ENCODE measurements around the gene PRSS50. TPM values are rescaled to one million over a fixed set of nuclear protein-coding genes. Genes with fewer than 3 reads are reported as not detected.

The PRSS50 gene
- total RNA-seq, 2 donors from 2014 or later: 0.28 to 0.54 TPM

DNA sequence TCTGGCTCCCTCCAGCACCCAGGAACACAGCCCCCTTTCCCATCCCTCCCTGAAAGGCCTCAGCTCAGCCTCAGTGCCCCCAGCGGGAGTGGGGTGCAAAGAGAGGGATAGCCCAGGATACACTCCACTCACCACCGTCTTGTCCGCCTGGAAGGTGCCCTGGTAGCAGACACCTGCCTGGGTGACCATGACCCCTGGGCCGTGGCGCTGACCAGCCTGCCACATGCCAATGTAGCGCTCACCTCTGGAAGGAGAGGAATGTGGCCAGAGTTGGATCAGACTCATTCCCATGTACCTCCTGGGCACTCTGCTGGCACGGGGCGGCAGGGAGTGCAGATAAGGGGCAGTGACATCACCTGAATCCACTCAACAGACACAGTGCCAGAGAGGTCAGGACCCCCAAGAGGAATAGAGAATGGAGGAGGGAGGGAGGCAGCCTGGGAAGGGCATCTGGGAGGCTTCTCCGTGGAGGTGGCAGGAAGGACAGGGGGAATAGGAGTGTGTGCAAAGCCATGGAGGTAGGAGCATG, 37.3 kb downstream of the PRSS50 start:
- no peaks in the 10 kb centered on the region for H3K4me1 ChIP-seq (ENCODE audit: control insufficient read depth in 1 of 2, low read depth in 2 of 2)
- H3K27me3 ChIP-seq (replicated peaks; ENCODE audit: insufficient read depth): no peaks in the 10 kb centered on the region
- DNase-seq (ENCODE audit: low spot score) (no peak), ATAC-seq (ENCODE audit: insufficient number of reproducible peaks, low FRiP score, low read depth) (no peak)
- H3K27ac ChIP-seq: no peak overlapping the region
- no peaks in the 10 kb centered on the region for H3K9me3 ChIP-seq
- TF ChIP-seq, protein P1, sequence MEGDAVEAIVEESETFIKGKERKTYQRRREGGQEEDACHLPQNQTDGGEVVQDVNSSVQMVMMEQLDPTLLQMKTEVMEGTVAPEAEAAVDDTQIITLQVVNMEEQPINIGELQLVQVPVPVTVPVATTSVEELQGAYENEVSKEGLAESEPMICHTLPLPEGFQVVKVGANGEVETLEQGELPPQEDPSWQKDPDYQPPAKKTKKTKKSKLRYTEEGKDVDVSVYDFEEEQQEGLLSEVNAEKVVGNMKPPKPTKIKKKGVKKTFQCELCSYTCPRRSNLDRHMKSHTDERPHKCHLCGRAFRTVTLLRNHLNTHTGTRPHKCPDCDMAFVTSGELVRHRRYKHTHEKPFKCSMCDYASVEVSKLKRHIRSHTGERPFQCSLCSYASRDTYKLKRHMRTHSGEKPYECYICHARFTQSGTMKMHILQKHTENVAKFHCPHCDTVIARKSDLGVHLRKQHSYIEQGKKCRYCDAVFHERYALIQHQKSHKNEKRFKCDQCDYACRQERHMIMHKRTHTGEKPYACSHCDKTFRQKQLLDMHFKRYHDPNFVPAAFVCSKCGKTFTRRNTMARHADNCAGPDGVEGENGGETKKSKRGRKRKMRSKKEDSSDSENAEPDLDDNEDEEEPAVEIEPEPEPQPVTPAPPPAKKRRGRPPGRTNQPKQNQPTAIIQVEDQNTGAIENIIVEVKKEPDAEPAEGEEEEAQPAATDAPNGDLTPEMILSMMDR (IDR thresholded peaks at IDR 0.05): no peak
- H3K36me3 ChIP-seq: peaks cover 18% of the 10 kb centered on the region
- no peak overlapping the region for H3K4me3 ChIP-seq

DNA sequence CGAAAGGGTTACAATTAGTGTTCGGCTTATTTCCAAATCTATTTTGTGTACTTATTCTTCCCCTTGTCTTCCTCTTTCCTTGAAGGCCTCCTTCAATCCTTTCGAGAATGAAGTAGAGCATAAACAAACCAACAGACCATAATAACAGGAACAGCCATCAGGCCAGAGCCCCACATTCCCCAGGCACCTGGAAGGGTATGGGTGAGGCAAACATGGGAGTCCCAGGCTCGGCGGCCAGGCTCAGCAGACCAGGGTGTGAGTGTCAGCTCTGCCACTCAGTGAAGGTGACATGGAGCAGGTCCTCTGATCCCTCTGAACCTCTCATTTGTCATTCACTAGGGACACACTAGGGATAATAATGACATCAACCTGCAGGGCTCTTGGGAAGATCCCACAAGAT, 38.0 kb downstream of the PRSS50 start:
- Histone ChIP-seq H3K36me3 (peaks cover 15% of the 10 kb centered on the region), H3K4me3 (no peak overlapping the region), H3K27me3 (replicated peaks; ENCODE audit: insufficient read depth) (no peaks in the 10 kb centered on the region), H3K9me3 (no peaks in the 10 kb centered on the region), H3K4me1 (ENCODE audit: control insufficient read depth in 1 of 2, low read depth in 2 of 2) (no peaks in the 10 kb centered on the region), H3K27ac (no peak overlapping the region)
- DNase-seq (ENCODE audit: low spot score) (no peak), ATAC-seq (ENCODE audit: insufficient number of reproducible peaks, low FRiP score, low read depth) (no peak)
- TF ChIP-seq, protein P1 (IDR thresholded peaks at IDR 0.05): no peak

DNA sequence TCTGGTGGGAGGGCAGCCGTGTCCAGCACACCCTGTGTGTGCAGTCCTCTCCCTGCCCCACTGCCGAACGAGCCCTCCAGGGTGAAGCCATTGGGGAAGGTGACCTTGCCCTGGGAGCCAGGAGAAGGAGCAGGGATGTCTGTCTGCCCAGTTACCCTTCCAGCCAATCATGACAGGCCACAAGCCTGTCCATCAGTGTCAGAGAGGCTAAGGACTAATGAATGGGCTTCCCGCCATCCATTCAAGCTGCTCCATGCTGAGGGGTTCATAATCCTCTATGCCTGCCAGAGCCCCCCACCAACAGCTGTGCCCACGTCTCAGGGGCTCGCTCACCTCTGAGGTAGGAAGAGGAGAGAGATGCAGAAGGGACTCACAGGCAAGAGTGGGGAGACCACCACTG, 39.4 kb downstream of the PRSS50 start:
- Histone ChIP-seq H3K9me3 (no peaks in the 10 kb centered on the region), H3K4me1 (ENCODE audit: control insufficient read depth in 1 of 2, low read depth in 2 of 2) (no peaks in the 10 kb centered on the region), H3K27ac (no peak overlapping the region), H3K4me3 (no peak overlapping the region), H3K36me3 (peaks cover 12% of the 10 kb centered on the region), H3K27me3 (replicated peaks; ENCODE audit: insufficient read depth) (no peaks in the 10 kb centered on the region)
- TF ChIP-seq, protein P1 (IDR thresholded peaks at IDR 0.05): no peak
- ATAC-seq (ENCODE audit: insufficient number of reproducible peaks, low FRiP score, low read depth): no peak
- DNase-seq (ENCODE audit: low spot score): no peak

DNA sequence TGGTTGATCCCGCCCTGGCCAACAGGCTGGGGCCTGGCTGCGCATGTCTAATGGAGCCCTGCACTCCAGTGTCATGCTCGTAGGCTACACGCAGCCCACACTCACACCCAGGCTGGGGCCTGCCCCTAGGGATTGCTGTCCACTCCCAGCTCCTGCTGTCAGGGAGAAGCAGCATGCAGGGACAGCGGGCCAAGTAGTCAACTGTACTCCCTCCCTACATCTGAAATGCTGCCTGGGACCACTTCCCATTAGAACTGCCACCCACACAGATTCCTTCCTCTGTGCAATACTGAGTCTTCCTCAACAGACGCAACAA, 40.3 kb downstream of the PRSS50 start:
- no peak overlapping the region for H3K27ac ChIP-seq
- no peaks in the 10 kb centered on the region for H3K27me3 ChIP-seq (replicated peaks; ENCODE audit: insufficient read depth)
- no peak for DNase-seq (ENCODE audit: low spot score)
- no peaks in the 10 kb centered on the region for H3K9me3 ChIP-seq
- no peak for ATAC-seq (ENCODE audit: insufficient number of reproducible peaks, low FRiP score, low read depth)
- H3K4me3 ChIP-seq: no peak overlapping the region
- no peaks in the 10 kb centered on the region for H3K4me1 ChIP-seq (ENCODE audit: control insufficient read depth in 1 of 2, low read depth in 2 of 2)
- TF ChIP-seq, protein P1 (IDR thresholded peaks at IDR 0.05): no peak
- peaks cover 4% of the 10 kb centered on the region for H3K36me3 ChIP-seq

DNA sequence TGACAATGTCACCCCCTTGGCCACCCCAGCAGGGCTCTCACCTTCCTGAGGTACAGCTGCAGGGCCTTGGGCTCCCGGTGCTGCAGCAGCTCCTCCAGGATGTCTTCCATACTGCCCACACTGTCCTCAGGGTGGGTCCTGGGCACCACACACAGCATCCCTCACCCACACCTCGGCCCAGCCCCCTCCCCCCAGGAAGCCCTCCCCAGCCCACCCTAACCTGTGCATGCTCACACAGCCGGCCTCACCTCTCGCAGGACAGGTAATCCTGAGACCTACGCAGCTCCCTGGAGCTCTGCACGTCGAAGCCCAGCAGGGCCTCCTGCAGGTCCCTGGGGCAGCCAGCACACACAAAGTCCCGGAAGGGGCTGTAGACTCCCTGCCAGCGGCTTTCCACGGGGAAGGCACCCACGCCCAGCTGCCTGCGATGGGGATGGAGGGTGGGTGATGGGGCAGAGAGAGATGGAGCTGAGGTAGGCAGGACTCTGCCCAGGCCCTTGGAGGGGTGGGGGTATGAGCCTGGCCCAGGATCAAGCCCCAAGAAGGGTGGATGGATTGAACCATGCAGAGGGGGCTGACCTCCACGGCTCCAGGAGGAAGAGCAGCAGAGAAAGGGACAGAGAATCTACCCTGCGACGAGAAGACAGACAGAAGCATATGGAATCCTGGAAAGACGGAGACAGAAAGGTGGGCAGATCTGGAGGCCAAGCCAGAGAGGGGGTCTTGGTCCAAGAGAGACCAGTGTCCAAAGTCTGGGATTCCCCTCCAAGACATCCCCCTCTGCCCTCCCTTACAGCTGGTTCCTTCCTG, 40.9 kb downstream of the PRSS50 start:
- Histone ChIP-seq H3K27me3 (replicated peaks; ENCODE audit: insufficient read depth) (no peaks in the 10 kb centered on the region), H3K9me3 (no peaks in the 10 kb centered on the region), H3K4me1 (ENCODE audit: control insufficient read depth in 1 of 2, low read depth in 2 of 2) (no peaks in the 10 kb centered on the region), H3K27ac (no peak overlapping the region), H3K36me3 (no peaks in the 10 kb centered on the region), H3K4me3 (no peak overlapping the region)
- DNase-seq (ENCODE audit: low spot score) (no peak), ATAC-seq (ENCODE audit: insufficient number of reproducible peaks, low FRiP score, low read depth) (no peak)
- TF ChIP-seq, protein P1 (IDR thresholded peaks at IDR 0.05): no peak
